Measurements from ENCODE around the gene KIF5A. TPM values are rescaled to one million over a fixed set of nuclear protein-coding genes. Genes with fewer than 3 reads are reported as not detected.
"Not testable (repeated sequence)": the region's sequence is repeated elsewhere in the genome, so short reads cannot be mapped to it uniquely, and the experiment has no call there.

Gene KIF5A
- total RNA-seq, 1 donor from 2014 or later: 2.5 TPM

GRCh38 chr12:57515408-57515933, 34.4 kb upstream of the KIF5A start:
- Mint-ChIP-seq H3K27ac (peak overlapping the region; percentile 78), H3K9me3 (ENCODE audit: low read depth) (no peaks in the 10 kb centered on the region), H3K36me3 (ENCODE audit: insufficient read depth) (peaks cover 32% of the 10 kb centered on the region), H3K27me3 (no peaks in the 10 kb centered on the region), H3K4me1 (ENCODE audit: low read depth) (peaks cover 15% of the 10 kb centered on the region), H3K4me3 (ENCODE audit: low read depth) (no peak overlapping the region)
- TF ChIP-seq CTCF (IDR thresholded peaks at IDR 0.05; ENCODE audit: unreplicated experiment): no peak
- no peak for DNase-seq (ENCODE audit: low spot score, unreplicated experiment)

- H3K27ac Mint-ChIP-seq: peak overlapping the region; percentile 15
- no peak for DNase-seq (ENCODE audit: low spot score, unreplicated experiment)
- H3K36me3 Mint-ChIP-seq (ENCODE audit: insufficient read depth): peaks cover 32% of the 10 kb centered on the region
- H3K27me3 Mint-ChIP-seq: no peaks in the 10 kb centered on the region
- no peaks in the 10 kb centered on the region for H3K9me3 Mint-ChIP-seq (ENCODE audit: low read depth)
- peaks cover 15% of the 10 kb centered on the region for H3K4me1 Mint-ChIP-seq (ENCODE audit: low read depth)
- no peak overlapping the region for H3K4me3 Mint-ChIP-seq (ENCODE audit: low read depth)
- TF ChIP-seq CTCF (IDR thresholded peaks at IDR 0.05; ENCODE audit: unreplicated experiment): no peak
Measured at GRCh38 chr12:57515934-57516541, 33.8 kb upstream of the KIF5A start.

GRCh38 chr12:57516617-57517153, 33.2 kb upstream of the KIF5A start:
- no peak for DNase-seq (ENCODE audit: low spot score, unreplicated experiment)
- Mint-ChIP-seq H3K4me1 (ENCODE audit: low read depth) (peaks cover 18% of the 10 kb centered on the region), H3K27ac (peak overlapping the region; percentile 78), H3K9me3 (ENCODE audit: low read depth) (no peaks in the 10 kb centered on the region), H3K36me3 (ENCODE audit: insufficient read depth) (peaks cover 30% of the 10 kb centered on the region), H3K27me3 (no peaks in the 10 kb centered on the region), H3K4me3 (ENCODE audit: low read depth) (no peak overlapping the region)
- TF ChIP-seq CTCF (IDR thresholded peaks at IDR 0.05; ENCODE audit: unreplicated experiment): no peak

- H3K4me1 Mint-ChIP-seq (ENCODE audit: low read depth): peaks cover 20% of the 10 kb centered on the region
- no peak for TF ChIP-seq CTCF (IDR thresholded peaks at IDR 0.05; ENCODE audit: unreplicated experiment)
- peaks cover 30% of the 10 kb centered on the region for H3K36me3 Mint-ChIP-seq (ENCODE audit: insufficient read depth)
- H3K9me3 Mint-ChIP-seq (ENCODE audit: low read depth): no peaks in the 10 kb centered on the region
- H3K27me3 Mint-ChIP-seq: no peaks in the 10 kb centered on the region
- no peak overlapping the region for H3K4me3 Mint-ChIP-seq (ENCODE audit: low read depth)
- peak overlapping the region; percentile 58 for H3K27ac Mint-ChIP-seq
- DNase-seq (ENCODE audit: low spot score, unreplicated experiment): no peak
Measured at GRCh38 chr12:57517187-57517586, 32.7 kb upstream of the KIF5A start.

GRCh38 chr12:57517718-57518117, 32.1 kb upstream of the KIF5A start:
- H3K27me3 Mint-ChIP-seq; H3K4me3 Mint-ChIP-seq (ENCODE audit: low read depth); DNase-seq (ENCODE audit: low spot score, unreplicated experiment); H3K9me3 Mint-ChIP-seq (ENCODE audit: low read depth): not testable (repeated sequence)
- Mint-ChIP-seq H3K36me3 (ENCODE audit: insufficient read depth) (peaks cover 25% of the 10 kb centered on the region), H3K4me1 (ENCODE audit: low read depth) (peaks cover 20% of the 10 kb centered on the region), H3K27ac (peak overlapping the region; percentile 58)

Measured in progenitor cell of endocrine pancreas (in vitro differentiated cells).